Epithelial cell of alveolus of lung (primary cell): Measurements from ENCODE around the gene TEX101. TPM values are rescaled to one million over a fixed set of nuclear protein-coding genes. Genes with fewer than 3 reads are reported as not detected.

ENCODE experiments used
- total RNA-seq: library from RNA; depleted of rRNA; stranded (reverse); fragments of >200 nt; gene quantifications from 2 replicates; pipeline ENCODE4 v1.2.1, GENCODE V29; 2015

The TEX101 gene
- total RNA-seq, result not detected in 2 replicates

DNA sequence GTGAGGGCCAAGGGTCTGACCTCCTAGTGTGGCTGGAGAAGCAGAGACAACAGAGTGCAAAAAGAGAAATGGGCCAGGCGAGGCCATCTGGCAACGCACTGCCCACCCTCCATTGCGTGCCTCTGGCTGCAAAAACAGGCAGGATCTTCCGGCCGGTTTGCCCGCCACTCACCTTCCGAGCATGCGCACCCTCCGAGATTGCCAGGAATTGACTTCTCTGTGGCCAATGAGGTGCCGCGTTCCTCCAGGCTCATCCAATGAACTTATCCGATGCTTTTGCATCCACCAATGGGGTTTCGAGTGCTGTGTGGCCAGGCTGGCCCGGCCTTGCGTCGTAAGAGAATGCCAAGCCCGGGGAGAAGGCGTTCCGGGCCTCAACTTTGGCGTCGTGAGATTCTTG is at the start of gene TEX101:
TSS of gene TEX101 (plus strand) at position 337 of the 400 bp plus-strand sequence. CDS start 1,030 bp downstream, outside the sequence.

DNA sequence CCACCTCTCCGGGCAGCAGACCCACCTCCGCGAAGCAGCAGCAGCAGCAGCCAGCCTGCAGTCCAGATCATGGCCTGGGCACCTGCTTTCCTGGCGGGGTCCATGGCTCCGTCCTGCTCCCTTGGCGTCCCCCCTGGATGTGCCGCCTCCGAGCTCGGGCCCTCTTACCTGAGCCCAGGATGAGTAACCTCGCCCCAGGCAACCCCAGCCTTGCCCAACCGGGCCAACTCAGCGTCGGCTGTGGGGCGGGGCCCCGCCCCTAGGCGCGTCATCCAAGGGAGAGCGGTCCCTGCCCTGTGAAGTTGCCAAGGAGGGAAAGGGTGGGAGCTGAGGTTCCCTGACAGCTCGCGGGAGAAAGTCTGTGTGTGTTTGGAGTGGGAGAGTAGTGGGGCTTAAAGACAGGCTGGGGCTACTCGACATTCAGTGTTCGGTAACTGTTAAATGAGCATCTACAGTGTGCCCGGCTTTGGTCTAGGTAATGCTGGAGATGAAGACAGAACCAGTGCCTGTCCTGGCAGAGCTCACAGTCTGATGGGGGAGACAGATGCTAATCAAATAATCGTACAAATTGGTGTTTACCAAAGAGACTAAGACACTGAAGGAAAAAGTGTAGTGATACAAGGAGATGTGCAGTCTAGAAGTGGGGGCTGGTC is 50.9 kb downstream of the TEX101 start, which contains the start of gene LYPD3:
TSS of gene LYPD3 (minus strand) at position 141 of the 653 bp plus-strand sequence. CDS start at position 104, 37 bp downstream.

Other genes with a start within 250 kb of the TEX101 start
- gene PSG5, start 228.4 kb upstream of the TEX101 start, total RNA-seq, result not detected in 2 replicates
- gene PSG4, start 209.3 kb upstream of the TEX101 start, total RNA-seq, result 1.6 TPM in 1 of 2 replicates, not detected in the other
- gene PSG9, start 145.4 kb upstream of the TEX101 start, total RNA-seq, result not detected in 2 replicates
- 0.78 TPM in 1 of 2 replicates, not detected in the other for gene CD177, start 61.2 kb upstream of the TEX101 start, total RNA-seq
- 0.65 and 1.3 TPM in 2 replicates for gene LYPD3, start 50.7 kb downstream of the TEX101 start, total RNA-seq
- 8.0 and 22.2 TPM in 2 replicates for gene PHLDB3, start 89.9 kb downstream of the TEX101 start, total RNA-seq
- 89.1 and 93.0 TPM in 2 replicates for gene ETHE1, start 112.3 kb downstream of the TEX101 start, total RNA-seq
- gene ZNF575, start 118.3 kb downstream of the TEX101 start, total RNA-seq, result 21.8 TPM in 1 of 2 replicates, not detected in the other
- 21.6 and 33.4 TPM in 2 replicates for gene XRCC1, start 160.6 kb downstream of the TEX101 start, total RNA-seq
- 4.6 and 5.3 TPM in 2 replicates for gene PINLYP, start 160.9 kb downstream of the TEX101 start, total RNA-seq
- 15.8 and 43.0 TPM in 2 replicates for gene IRGQ, start 181.2 kb downstream of the TEX101 start, total RNA-seq
- 7.2 and 19.6 TPM in 2 replicates for gene ZNF576, start 181.7 kb downstream of the TEX101 start, total RNA-seq
- gene SRRM5, start 197.2 kb downstream of the TEX101 start, total RNA-seq, result 0.26 TPM in 1 of 2 replicates, not detected in the other
- gene ZNF428, start 204.7 kb downstream of the TEX101 start, total RNA-seq, result 38.3 and 93.3 TPM in 2 replicates
- 2.6 and 4.8 TPM in 2 replicates for gene CADM4, start 225.0 kb downstream of the TEX101 start, total RNA-seq